Osteoblast (primary cell): Measurements from ENCODE around the gene KL. TPM values are rescaled to one million over a fixed set of nuclear protein-coding genes. Genes with fewer than 3 reads are reported as not detected.

Experiments used
- DNase-seq: peaks from one replicate; pipeline ENCODE4 v3.0.0; 2011; ENCODE audit warnings: low spot score, mixed read lengths; ENCODE audit not compliant: insufficient read length; ENCODE audit errors: missing footprints
- H2AFZ ChIP-seq: 2 replicates; pipeline ENCODE4 v1.6.0; 2011; ENCODE audit warnings: mild to moderate bottlenecking, low read length
- H3K27ac ChIP-seq: 2 replicates; pipeline ENCODE4 v1.5.1; 2011; ENCODE audit warnings: mild to moderate bottlenecking, low read depth, low read length, moderate library complexity
- H3K27me3 ChIP-seq: 2 replicates; pipeline ENCODE4 v1.6.0; 2012; ENCODE audit warnings: mild to moderate bottlenecking, control low read depth, inconsistent platforms, low read length, moderate library complexity; ENCODE audit not compliant: insufficient read depth
- H3K36me3 ChIP-seq: 2 replicates; pipeline ENCODE4 v1.5.1; 2011; ENCODE audit warnings: mild to moderate bottlenecking, low read length, control low read depth, moderate library complexity; ENCODE audit not compliant: insufficient read depth
- H3K4me1 ChIP-seq: 2 replicates; pipeline ENCODE4 v1.5.1; 2011; ENCODE audit warnings: mild to moderate bottlenecking, low read length, control low read depth, moderate library complexity; ENCODE audit not compliant: insufficient read depth
- H3K4me2 ChIP-seq: 2 replicates; pipeline ENCODE4 v1.6.0; 2011; ENCODE audit warnings: mild to moderate bottlenecking, low read length; ENCODE audit not compliant: insufficient read depth
- H3K4me3 ChIP-seq: fragments of 200-600 bp; sonication (generic); 3 replicates; pipeline ENCODE4 v1.5.1; 2012; ENCODE audit warnings: mild to moderate bottlenecking, low read length, inconsistent platforms; ENCODE audit not compliant: insufficient read depth
- H3K79me2 ChIP-seq: 2 replicates; pipeline ENCODE4 v1.6.0; 2012; ENCODE audit warnings: mild to moderate bottlenecking, low read length, control low read depth, inconsistent platforms; ENCODE audit not compliant: insufficient read depth
- H3K9me3 ChIP-seq: 2 replicates; pipeline ENCODE4 v1.5.1; 2011; ENCODE audit warnings: low read depth, low read length, control low read depth
- H4K20me1 ChIP-seq: 2 replicates; pipeline ENCODE4 v1.6.0; 2012; ENCODE audit warnings: mild to moderate bottlenecking, low read length, control low read depth; ENCODE audit not compliant: insufficient read depth
- CTCF ChIP-seq: IDR thresholded peaks from 2 replicates; pipeline ENCODE4 v1.5.1; 2011; ENCODE audit warnings: mild to moderate bottlenecking, low read depth, low read length, moderate library complexity; ENCODE audit errors: extremely low read depth
- total RNA-seq: library from RNA; depleted of rRNA; stranded (reverse); fragments of >200 nt; gene quantifications from 2 replicates; pipeline ENCODE4 v1.2.3, GENCODE V29; 2012

The KL gene
- total RNA-seq, 1 donor: not detected

GRCh38 chr13:33072759-33073158 is 56.5 kb downstream of the KL start:
- no peaks in the 10 kb centered on the region for H4K20me1 ChIP-seq
- DNase-seq: no peak
- H3K4me1 ChIP-seq: no peaks in the 10 kb centered on the region
- no peak overlapping the region for H2AFZ ChIP-seq
- H3K9me3 ChIP-seq: no peaks in the 10 kb centered on the region
- H3K27me3 ChIP-seq: no peaks in the 10 kb centered on the region
- H3K4me2 ChIP-seq: no peak overlapping the region
- H3K27ac ChIP-seq: no peak overlapping the region
- no peak overlapping the region for H3K4me3 ChIP-seq
- H3K79me2 ChIP-seq: no peaks in the 10 kb centered on the region
- no peak for TF ChIP-seq CTCF
- H3K36me3 ChIP-seq: no peaks in the 10 kb centered on the region

GRCh38 chr13:33073338-33073737 is 57.1 kb downstream of the KL start:
- H3K27ac ChIP-seq: no peak overlapping the region
- DNase-seq: no peak
- H3K4me1 ChIP-seq: no peaks in the 10 kb centered on the region
- H4K20me1 ChIP-seq: no peaks in the 10 kb centered on the region
- H3K79me2 ChIP-seq: no peaks in the 10 kb centered on the region
- no peak for TF ChIP-seq CTCF
- H3K27me3 ChIP-seq: no peaks in the 10 kb centered on the region
- H3K9me3 ChIP-seq: no peaks in the 10 kb centered on the region
- H3K36me3 ChIP-seq: no peaks in the 10 kb centered on the region
- H3K4me3 ChIP-seq: no peak overlapping the region
- no peak overlapping the region for H3K4me2 ChIP-seq
- H2AFZ ChIP-seq: no peak overlapping the region

GRCh38 chr13:33076001-33076992 is 60.1 kb downstream of the KL start:
- TF ChIP-seq CTCF: no peak
- no peaks in the 10 kb centered on the region for H3K9me3 ChIP-seq
- H3K79me2 ChIP-seq: no peaks in the 10 kb centered on the region
- H3K36me3 ChIP-seq: no peaks in the 10 kb centered on the region
- H2AFZ ChIP-seq: no peak overlapping the region
- no peaks in the 10 kb centered on the region for H3K27me3 ChIP-seq
- H3K27ac ChIP-seq: no peak overlapping the region
- H4K20me1 ChIP-seq: no peaks in the 10 kb centered on the region
- H3K4me3 ChIP-seq: no peak overlapping the region
- H3K4me2 ChIP-seq: no peak overlapping the region
- no peak for DNase-seq
- H3K4me1 ChIP-seq: peaks cover 9% of the 10 kb centered on the region

- Histone ChIP-seq H3K4me1 (peaks cover 13% of the 10 kb centered on the region), H3K9me3 (no peaks in the 10 kb centered on the region), H2AFZ (no peak overlapping the region), H3K27me3 (no peaks in the 10 kb centered on the region), H3K36me3 (no peaks in the 10 kb centered on the region), H3K4me3 (no peak overlapping the region), H3K79me2 (no peaks in the 10 kb centered on the region), H3K4me2 (no peak overlapping the region), H4K20me1 (no peaks in the 10 kb centered on the region), H3K27ac (no peak overlapping the region)
- DNase-seq: no peak
- no peak for TF ChIP-seq CTCF
These were observed 62.0 kb downstream of the KL start for GRCh38 chr13:33078263-33078662.
